Uterus (tissue), 2 donors: Measurements from ENCODE around the gene C16orf87.

Experiments
- CTCF ChIP-seq, 4 experiments: fragments of 200-600 bp in 2 of 4; fragments of 450-650 bp in 2 of 4; sonication (generic) in 2 of 4; IDR thresholded peaks; one replicate each; pipeline ENCODE4 v1.5.1; 2016 to 2019; ENCODE audit warnings: antibody characterized with exemption in 4 of 4, mild to moderate bottlenecking in 2 of 4, moderate library complexity in 1 of 4
- POLR2A ChIP-seq, 2 donors: fragments of 450-650 bp; IDR thresholded peaks; one replicate each; pipeline ENCODE4 v1.6.1; 2016; ENCODE audit warnings: antibody characterized with exemption in 2 of 2, mild to moderate bottlenecking in 1 of 2, moderate library complexity in 1 of 2

GRCh38 chr16:46866286-46866685 lies 35.3 kb upstream of the C16orf87 start:
- TF ChIP-seq CTCF (IDR thresholded peaks at IDR 0.05) (no peak), POLR2A (IDR thresholded peaks at IDR 0.05) (no peak)
